Activated CD8-positive, alpha-beta T cell treated with anti-CD3 and anti-CD28 coated beads for 36 hours (primary cell): ENCODE data around the gene KIF26A. TPM values are rescaled to one million over a fixed set of nuclear protein-coding genes. Genes with fewer than 3 reads are reported as not detected.

Experiments
- ATAC-seq: fragments of 200-7000 bp; cut with Tn5 transposase; one replicate; pipeline ENCODE4 v1.10.0; 2021; ENCODE audit warnings: mild to moderate bottlenecking, moderate library complexity
- CTCF ChIA-PET: fragments of 350-600 bp; sonication (Branson Sonifier 250); formaldehyde crosslinking; loops from one replicate; lab custom pipeline; 2021; ENCODE audit warnings: antibody characterized with exemption; lab: Charles Lee
- POLR2A ChIA-PET: fragments of 350-600 bp; sonication (Branson Sonifier 250); formaldehyde crosslinking; loops from one replicate; lab custom pipeline; 2021; ENCODE audit warnings: antibody characterized with exemption; lab: Charles Lee
- DNase-seq: peaks from one replicate; pipeline ENCODE4 v3.0.0-alpha.2; 2020
- H3K27ac Mint-ChIP-seq: one replicate; pipeline ENCODE4 v1.8.0; 2021; ENCODE audit warnings: mild to moderate bottlenecking, mixed read lengths
- H3K27me3 Mint-ChIP-seq: one replicate; pipeline ENCODE4 v1.8.0; 2021; ENCODE audit warnings: mixed read lengths
- H3K36me3 Mint-ChIP-seq: one replicate; pipeline ENCODE4 v1.8.0; 2021; ENCODE audit warnings: low read depth, mixed read lengths
- H3K4me1 Mint-ChIP-seq: one replicate; pipeline ENCODE4 v1.8.0; 2021; ENCODE audit warnings: low read depth, mixed read lengths
- H3K4me3 Mint-ChIP-seq: one replicate; pipeline ENCODE4 v1.8.0; 2021; ENCODE audit warnings: mild to moderate bottlenecking, moderate library complexity, mixed read lengths
- H3K9me3 Mint-ChIP-seq: one replicate; pipeline ENCODE4 v1.8.0; 2021; ENCODE audit warnings: mixed read lengths
- intact Hi-C: fragments of 100-400 bp; cut with micrococcal nuclease; formaldehyde crosslinking; loops from one replicate; pipeline ENCODE4 v1.10.0; 2022
- total RNA-seq, 2 experiments: library from RNA; stranded (reverse); gene quantifications; one replicate each; pipeline ENCODE4 v1.2.3, GENCODE V29; 2021
- TF ChIP-seq, protein P1 (sequence below): fragments of 200-600 bp; IDR thresholded peaks from one replicate; pipeline ENCODE4 v1.8.0; 2022; ENCODE audit warnings: antibody characterized with exemption, mild to moderate bottlenecking

KIF26A gene
- total RNA-seq, 2 experiments from 2014 or later = 0.59 to 0.65 TPM

DNA sequence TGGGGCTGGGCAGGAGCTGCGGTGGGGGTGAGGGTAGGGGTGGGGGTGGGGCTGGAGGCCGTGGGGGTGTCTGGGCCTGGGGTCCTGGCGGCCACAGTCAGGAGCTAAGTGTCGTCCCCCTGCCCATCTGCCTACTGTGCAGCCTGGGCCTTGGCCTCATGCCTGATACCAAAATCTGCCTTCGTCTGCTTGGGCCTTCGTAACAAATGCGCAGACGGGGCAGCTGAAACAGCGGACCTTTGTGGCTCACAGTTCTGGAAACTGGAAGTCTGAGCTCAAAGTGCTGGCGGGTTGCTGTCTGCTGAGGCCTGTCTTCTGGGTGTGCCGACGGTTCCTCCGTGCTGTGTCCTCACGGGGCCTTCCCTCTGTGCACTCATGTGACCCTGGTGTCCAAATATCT is 61.7 kb downstream of the KIF26A start:
- Mint-ChIP-seq H3K4me1 (peaks cover 8% of the 10 kb centered on the region), H3K27me3 (no peaks in the 10 kb centered on the region), H3K9me3 (no peaks in the 10 kb centered on the region), H3K4me3 (no peak overlapping the region), H3K36me3 (no peaks in the 10 kb centered on the region), H3K27ac (no peak overlapping the region)
- intact Hi-C loops = no loop called here
- ChIA-PET CTCF (no interaction called here), POLR2A (no interaction called here)
- TF ChIP-seq, protein P1, sequence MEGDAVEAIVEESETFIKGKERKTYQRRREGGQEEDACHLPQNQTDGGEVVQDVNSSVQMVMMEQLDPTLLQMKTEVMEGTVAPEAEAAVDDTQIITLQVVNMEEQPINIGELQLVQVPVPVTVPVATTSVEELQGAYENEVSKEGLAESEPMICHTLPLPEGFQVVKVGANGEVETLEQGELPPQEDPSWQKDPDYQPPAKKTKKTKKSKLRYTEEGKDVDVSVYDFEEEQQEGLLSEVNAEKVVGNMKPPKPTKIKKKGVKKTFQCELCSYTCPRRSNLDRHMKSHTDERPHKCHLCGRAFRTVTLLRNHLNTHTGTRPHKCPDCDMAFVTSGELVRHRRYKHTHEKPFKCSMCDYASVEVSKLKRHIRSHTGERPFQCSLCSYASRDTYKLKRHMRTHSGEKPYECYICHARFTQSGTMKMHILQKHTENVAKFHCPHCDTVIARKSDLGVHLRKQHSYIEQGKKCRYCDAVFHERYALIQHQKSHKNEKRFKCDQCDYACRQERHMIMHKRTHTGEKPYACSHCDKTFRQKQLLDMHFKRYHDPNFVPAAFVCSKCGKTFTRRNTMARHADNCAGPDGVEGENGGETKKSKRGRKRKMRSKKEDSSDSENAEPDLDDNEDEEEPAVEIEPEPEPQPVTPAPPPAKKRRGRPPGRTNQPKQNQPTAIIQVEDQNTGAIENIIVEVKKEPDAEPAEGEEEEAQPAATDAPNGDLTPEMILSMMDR = no peak
- no peak for ATAC-seq
- DNase-seq = no peak

DNA sequence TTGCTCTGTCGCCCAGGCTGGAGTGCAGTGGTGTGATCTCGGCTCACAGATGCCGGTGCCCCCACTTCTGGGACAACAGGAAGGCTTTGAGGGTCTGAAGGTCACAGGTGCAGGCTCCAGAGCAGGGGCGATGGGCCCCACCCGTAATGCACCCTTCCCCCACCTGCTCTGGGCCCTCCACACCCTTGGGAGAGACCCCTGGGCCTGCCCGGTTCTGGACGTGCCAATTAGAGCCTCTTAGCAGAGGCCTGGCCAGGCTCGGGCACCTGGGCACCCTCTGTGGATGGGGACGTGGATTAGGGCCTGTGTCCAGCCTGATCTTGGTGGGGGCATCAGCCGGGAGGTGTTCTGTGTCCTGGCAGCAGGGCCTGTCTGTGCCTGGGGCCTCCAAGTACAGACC is 62.2 kb downstream of the KIF26A start:
- ATAC-seq = no peak
- H3K27ac Mint-ChIP-seq = no peak overlapping the region
- no peaks in the 10 kb centered on the region for H3K36me3 Mint-ChIP-seq
- ChIA-PET POLR2A (interaction anchor here (0.6 kb wide), 1 partner anchor 35 kb away, joined by 3 read pairs; no protein-coding TSS in a partner anchor), CTCF (no interaction called here)
- peaks cover 8% of the 10 kb centered on the region for H3K4me1 Mint-ChIP-seq
- no peaks in the 10 kb centered on the region for H3K27me3 Mint-ChIP-seq
- H3K9me3 Mint-ChIP-seq = no peaks in the 10 kb centered on the region
- no peak for DNase-seq
- no peak overlapping the region for H3K4me3 Mint-ChIP-seq
- intact Hi-C loops = no loop called here
- TF ChIP-seq, protein P1 = no peak

DNA sequence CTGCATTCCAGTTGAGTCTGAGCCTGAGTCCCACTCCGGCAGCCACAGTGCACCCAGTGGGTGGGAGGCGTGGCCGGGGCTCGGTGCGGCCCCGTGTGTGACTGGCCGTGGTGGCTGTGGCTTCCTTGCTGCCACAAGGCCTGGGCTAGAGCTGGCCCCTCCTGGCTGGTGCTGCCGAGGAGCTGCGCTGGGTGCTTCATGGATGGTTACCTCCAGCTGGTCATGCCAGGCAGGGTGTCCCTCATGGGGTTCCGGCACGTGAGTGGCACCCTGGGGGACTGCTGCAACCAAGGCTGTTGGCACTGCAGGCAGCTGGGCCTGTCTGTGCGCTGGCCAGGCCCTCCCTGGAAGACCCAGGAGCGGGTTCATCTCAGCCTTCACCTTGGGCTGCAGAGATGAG is 62.7 kb downstream of the KIF26A start:
- DNase-seq (no peak), ATAC-seq (no peak)
- Mint-ChIP-seq H3K4me1 (peaks cover 5% of the 10 kb centered on the region), H3K27ac (no peak overlapping the region), H3K4me3 (no peak overlapping the region), H3K9me3 (no peaks in the 10 kb centered on the region), H3K36me3 (no peaks in the 10 kb centered on the region), H3K27me3 (no peaks in the 10 kb centered on the region)
- ChIA-PET CTCF (no interaction called here), POLR2A (interaction anchor here (0.6 kb wide), 1 partner anchor 35 kb away, joined by 3 read pairs; no protein-coding TSS in a partner anchor)
- TF ChIP-seq, protein P1 = no peak
- intact Hi-C loops = no loop called here

DNA sequence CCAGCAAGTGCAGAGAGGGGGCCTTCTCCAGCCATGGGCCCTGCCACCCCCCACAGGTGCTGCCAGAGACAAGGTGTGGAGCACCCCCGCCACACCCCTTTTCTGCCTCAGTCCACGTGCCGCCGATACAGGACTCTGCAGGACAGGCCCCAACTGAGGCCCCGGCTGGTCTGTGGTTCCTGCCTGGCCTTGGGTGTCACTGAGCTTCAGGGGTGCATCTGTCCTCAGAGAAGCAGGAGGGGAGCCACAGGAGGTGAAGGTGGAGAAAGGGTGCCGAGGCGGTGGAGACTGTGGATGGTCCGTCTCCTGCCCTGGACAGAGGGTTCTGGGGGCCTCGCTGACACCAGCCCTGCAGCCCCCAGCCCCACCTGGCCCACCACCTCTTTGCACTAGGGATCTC is 63.1 kb downstream of the KIF26A start:
- POLR2A ChIA-PET = interaction anchor here (0.6 kb wide), 1 partner anchor 34 kb away, joined by 3 read pairs; no protein-coding TSS in a partner anchor
- H3K4me3 Mint-ChIP-seq = no peak overlapping the region
- no peaks in the 10 kb centered on the region for H3K9me3 Mint-ChIP-seq
- ATAC-seq = no peak
- TF ChIP-seq, protein P1 = no peak
- CTCF ChIA-PET = no interaction called here
- H3K27ac Mint-ChIP-seq = no peak overlapping the region
- intact Hi-C loops = no loop called here
- peaks cover under 1% of the 10 kb centered on the region for H3K4me1 Mint-ChIP-seq
- H3K27me3 Mint-ChIP-seq = no peaks in the 10 kb centered on the region
- DNase-seq = no peak
- no peaks in the 10 kb centered on the region for H3K36me3 Mint-ChIP-seq

DNA sequence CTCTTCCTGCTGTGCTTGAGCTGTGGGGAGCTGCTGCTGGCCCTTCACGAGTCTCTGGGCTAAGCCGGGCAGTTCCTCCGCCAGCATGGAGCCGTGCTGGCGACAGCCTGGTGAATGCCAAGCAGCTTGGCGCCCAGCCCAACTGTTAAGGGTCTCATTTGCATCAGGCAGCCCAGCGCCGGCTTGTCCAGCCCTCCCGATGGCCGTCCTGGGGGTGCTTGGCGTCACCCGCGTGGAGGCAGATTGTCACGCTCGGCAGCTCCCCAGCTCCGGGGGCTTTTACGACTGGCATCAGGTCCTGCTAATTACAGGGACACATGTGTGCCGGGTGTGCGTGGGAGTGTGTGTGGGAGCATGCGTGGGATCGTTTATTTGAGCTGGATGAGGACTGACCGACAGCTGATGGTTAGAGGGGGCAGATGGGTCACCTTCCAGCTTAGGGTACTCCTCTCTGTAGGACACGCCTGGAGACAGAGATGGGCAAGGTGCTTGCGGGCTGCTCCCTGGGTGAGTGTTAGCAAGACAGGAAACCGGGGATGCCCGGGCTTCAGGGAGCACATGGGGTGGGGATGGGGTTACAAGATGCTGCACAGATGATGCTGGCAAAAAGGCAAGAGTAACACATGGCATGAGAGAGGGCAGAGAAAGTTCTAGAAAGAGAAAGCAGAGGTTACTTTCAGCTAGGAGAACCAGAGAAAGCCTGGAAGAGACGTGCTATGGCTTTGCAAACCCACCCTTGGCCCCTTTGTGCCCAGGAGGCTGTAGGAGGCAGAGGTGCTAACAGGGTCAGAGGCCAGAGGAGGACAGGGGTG is 64.1 kb downstream of the KIF26A start:
- H3K36me3 Mint-ChIP-seq = no peaks in the 10 kb centered on the region
- POLR2A ChIA-PET = interaction anchor here (0.8 kb wide), 1 partner anchor 8 kb away, joined by 3 read pairs; no protein-coding TSS in a partner anchor
- CTCF ChIA-PET = no interaction called here
- TF ChIP-seq, protein P1 = no peak
- no peaks in the 10 kb centered on the region for H3K27me3 Mint-ChIP-seq
- DNase-seq (no peak), ATAC-seq (no peak)
- no peak overlapping the region for H3K27ac Mint-ChIP-seq
- intact Hi-C loops = no loop called here
- H3K9me3 Mint-ChIP-seq = no peaks in the 10 kb centered on the region
- no peak overlapping the region for H3K4me3 Mint-ChIP-seq
- H3K4me1 Mint-ChIP-seq = no peaks in the 10 kb centered on the region
